Lung (tissue), 12 donors: ENCODE measurements around the gene ENOPH1. TPM values are rescaled to one million over a fixed set of nuclear protein-coding genes. Genes with fewer than 3 reads are reported as not detected.
"Not testable (repeated sequence)": the region's sequence is repeated elsewhere in the genome, so short reads cannot be mapped to it uniquely, and the experiment has no call there.

Experiments used
- ATAC-seq: fragments of 200-7000 bp; cut with Tn5 transposase; one replicate; pipeline ENCODE4 v1.9.1; 2020; ENCODE audit warnings: moderate number of reproducible peaks; ENCODE audit not compliant: insufficient read depth, low FRiP score
- DNase-seq, 3 donors: peaks; one replicate each; pipeline ENCODE4 v3.0.0-alpha.2; 2013 to 2017
- H3K27ac ChIP-seq, 2 donors: one replicate each; pipeline ENCODE4 v1.5.1; 2013; ENCODE audit warnings: mild to moderate bottlenecking in 2 of 2, moderate library complexity in 2 of 2, control low read depth in 1 of 2, inconsistent platforms in 1 of 2, low read depth in 1 of 2, low read length in 1 of 2
- H3K27me3 ChIP-seq, 3 donors: one replicate each; pipeline ENCODE4 v1.5.1; 2013; ENCODE audit warnings: low read length in 2 of 3; ENCODE audit not compliant: control insufficient read depth in 3 of 3, insufficient read depth in 3 of 3
- H3K36me3 ChIP-seq, 4 donors: one replicate each; pipeline ENCODE4 v1.5.1; 2013; ENCODE audit warnings: low read length in 4 of 4, mild to moderate bottlenecking in 1 of 4, moderate library complexity in 1 of 4; ENCODE audit not compliant: control insufficient read depth in 4 of 4, insufficient read depth in 4 of 4
- H3K4me1 ChIP-seq, 5 donors: one replicate each; pipeline ENCODE4 v1.5.1; 2013; ENCODE audit warnings: low read length in 5 of 5, mild to moderate bottlenecking in 2 of 5, moderate library complexity in 1 of 5; ENCODE audit not compliant: control insufficient read depth in 5 of 5, insufficient read depth in 5 of 5
- H3K4me3 ChIP-seq: one replicate; pipeline ENCODE4 v1.5.1; 2013; ENCODE audit warnings: mild to moderate bottlenecking, control low read depth, moderate library complexity
- H3K9ac ChIP-seq, 2 donors: one replicate each; pipeline ENCODE4 v1.5.1; 2013; ENCODE audit warnings: low read length in 2 of 2, control low read depth in 1 of 2; ENCODE audit not compliant: insufficient read depth in 1 of 2
- H3K9me3 ChIP-seq, 4 donors: one replicate each; pipeline ENCODE4 v1.5.1; 2013; ENCODE audit warnings: low read length in 3 of 4, mild to moderate bottlenecking in 1 of 4, moderate library complexity in 1 of 4; ENCODE audit not compliant: control insufficient read depth in 4 of 4, insufficient read depth in 3 of 4
- WGBS, 2 donors: extraction: QIAGEN DNeasy Blood & Tissue Kit; methylation state at CpG; one replicate each; pipeline ENCODE4 v1.1.7; 2013; 5-methylcytosine and 5-hydroxymethylcytosine counted together
- polyA plus RNA-seq, 2 donors: library from polyadenylated mRNA; stranded (reverse); fragments of 200-250 nt; gene quantifications; one replicate each; pipeline ENCODE4 v1.2.1, GENCODE V29; 2013
- total RNA-seq, 2 donors: library from RNA; depleted of rRNA in 1 of 2; stranded (reverse); fragments of >200 nt in 1 of 2; gene quantifications; one replicate each; pipeline ENCODE4 v1.2.1, GENCODE V29; 2014 to 2021
- TF ChIP-seq, protein P1 (sequence below): IDR thresholded peaks from 2 replicates; pipeline ENCODE4 v1.5.1; 2012; ENCODE audit warnings: mild to moderate bottlenecking; ENCODE audit errors: control extremely low read depth, extremely low read depth
- donor health status: control.
- donor health status: control.
- donor health status: Bipolar disorder and iron deficiency.
- donor health status: healthy.
- donor health status: DM: yes; HTN: yes; CAD: no.

Gene ENOPH1
- total and polyA plus RNA-seq, 4 donors = 28.5 to 45.3 (median 34.0) TPM

DNA sequence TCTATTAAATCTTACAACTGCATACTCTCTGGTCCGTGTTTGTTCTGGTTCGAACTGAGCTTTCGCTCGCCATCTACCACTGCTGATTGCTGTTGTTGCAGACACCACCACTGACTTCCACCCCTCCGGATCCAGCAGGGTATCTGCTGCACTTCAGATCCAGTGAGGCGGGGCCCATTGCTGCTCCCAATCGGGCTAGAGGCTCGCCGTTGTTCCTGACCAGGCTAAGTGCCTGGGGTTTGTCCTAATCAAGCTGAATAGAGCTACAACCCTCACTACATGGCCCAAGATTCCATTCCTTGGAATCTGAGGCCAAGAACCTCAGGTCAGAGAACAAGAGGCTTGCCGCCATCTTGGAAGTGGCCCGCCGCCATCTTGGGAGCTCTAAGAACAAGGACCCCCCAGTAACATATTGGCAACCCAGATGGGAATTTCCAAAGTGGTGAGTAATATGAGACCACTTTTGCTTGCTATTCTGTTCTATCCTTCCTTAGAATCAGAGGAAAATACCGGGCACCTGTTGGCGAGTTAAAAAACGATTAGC lies 43.3 kb downstream of the ENOPH1 start:
- TF ChIP-seq, protein P1, sequence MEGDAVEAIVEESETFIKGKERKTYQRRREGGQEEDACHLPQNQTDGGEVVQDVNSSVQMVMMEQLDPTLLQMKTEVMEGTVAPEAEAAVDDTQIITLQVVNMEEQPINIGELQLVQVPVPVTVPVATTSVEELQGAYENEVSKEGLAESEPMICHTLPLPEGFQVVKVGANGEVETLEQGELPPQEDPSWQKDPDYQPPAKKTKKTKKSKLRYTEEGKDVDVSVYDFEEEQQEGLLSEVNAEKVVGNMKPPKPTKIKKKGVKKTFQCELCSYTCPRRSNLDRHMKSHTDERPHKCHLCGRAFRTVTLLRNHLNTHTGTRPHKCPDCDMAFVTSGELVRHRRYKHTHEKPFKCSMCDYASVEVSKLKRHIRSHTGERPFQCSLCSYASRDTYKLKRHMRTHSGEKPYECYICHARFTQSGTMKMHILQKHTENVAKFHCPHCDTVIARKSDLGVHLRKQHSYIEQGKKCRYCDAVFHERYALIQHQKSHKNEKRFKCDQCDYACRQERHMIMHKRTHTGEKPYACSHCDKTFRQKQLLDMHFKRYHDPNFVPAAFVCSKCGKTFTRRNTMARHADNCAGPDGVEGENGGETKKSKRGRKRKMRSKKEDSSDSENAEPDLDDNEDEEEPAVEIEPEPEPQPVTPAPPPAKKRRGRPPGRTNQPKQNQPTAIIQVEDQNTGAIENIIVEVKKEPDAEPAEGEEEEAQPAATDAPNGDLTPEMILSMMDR = no peak
- no peak for ATAC-seq

GRCh38 chr4:82475931-82476330 lies 45.5 kb downstream of the ENOPH1 start:
- 91% methylated on average over 7 of the region's 7 CpGs for WGBS, 2 donors
- H3K9me3 ChIP-seq, H3K4me1 ChIP-seq, H3K27me3 ChIP-seq, H3K36me3 ChIP-seq, H3K9ac ChIP-seq, H3K4me3 ChIP-seq, H3K27ac ChIP-seq, ATAC-seq, DNase-seq: not testable (repeated sequence)

More for the DNA sequence above, 43.3 kb downstream of the ENOPH1 start:
- no peaks in the 10 kb centered on the region for H3K27me3 ChIP-seq
- H3K36me3 ChIP-seq = no peaks in the 10 kb centered on the region
- H3K4me1 ChIP-seq = peaks cover 0 to 5% (median 0%) of the 10 kb centered on the region in 5 donors
- no peak for DNase-seq
- no peak overlapping the region for H3K27ac ChIP-seq
- no peak overlapping the region for H3K9ac ChIP-seq
- H3K9me3 ChIP-seq = no peaks in the 10 kb centered on the region
- H3K4me3 ChIP-seq = no peak overlapping the region
- WGBS, 2 donors = 97% methylated on average over 15 of the region's 15 CpGs

DNA sequence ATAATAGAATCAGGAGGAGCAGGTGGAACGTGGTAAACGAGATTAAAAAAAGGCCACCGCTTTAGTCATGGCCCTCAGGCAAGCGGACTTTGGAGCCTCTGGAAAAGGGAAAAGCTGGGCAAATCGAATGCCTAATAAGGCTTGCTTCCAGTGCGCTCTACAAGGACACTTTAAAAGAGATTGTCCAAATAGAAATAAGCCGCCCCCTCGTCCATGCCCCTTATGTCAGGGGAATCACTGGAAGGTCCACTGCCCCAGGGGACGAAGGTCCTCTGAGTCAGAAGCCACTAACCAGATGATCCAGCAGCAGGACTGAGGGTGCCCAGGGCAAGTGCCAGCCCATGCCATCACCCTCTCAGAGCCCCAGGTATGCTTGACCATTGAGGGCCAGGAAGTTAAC lies 47.1 kb downstream of the ENOPH1 start:
- 88 to 92% methylated on average over 9 of the region's 9 CpGs for WGBS, 2 donors
- not testable (repeated sequence) for ATAC-seq, H3K27me3 ChIP-seq

DNA sequence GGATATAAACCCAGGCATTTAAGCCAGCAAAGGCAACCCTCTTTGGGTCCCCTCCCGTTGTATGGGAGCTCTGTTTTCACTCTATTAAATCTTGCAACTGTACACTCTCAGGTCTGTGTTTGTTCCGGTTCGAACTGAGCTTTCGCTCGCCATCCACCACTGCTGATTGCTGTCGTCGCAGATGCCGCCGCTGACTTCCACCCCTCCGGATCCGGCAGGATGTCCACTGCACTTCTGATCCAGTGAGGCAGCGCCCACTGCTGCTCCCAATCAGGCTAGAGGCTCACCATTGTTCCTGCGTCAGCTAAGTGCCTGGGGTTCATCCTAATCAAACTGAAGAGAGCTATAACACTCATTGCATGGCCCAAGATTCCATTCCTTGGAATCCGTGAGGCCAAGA lies 49.2 kb downstream of the ENOPH1 start:
- no peak for DNase-seq
- WGBS, 2 donors = 96 to 97% methylated on average over 14 of the region's 14 CpGs
- Histone ChIP-seq H3K4me1 (peaks cover 0 to 2% (median 0%) of the 10 kb centered on the region in 5 donors), H3K27ac (no peak overlapping the region), H3K9ac (no peak overlapping the region), H3K4me3 (no peak overlapping the region), H3K9me3 (no peaks in the 10 kb centered on the region), H3K27me3 (no peaks in the 10 kb centered on the region), H3K36me3 (no peaks in the 10 kb centered on the region)
- TF ChIP-seq, protein P1 = no peak
- no peak for ATAC-seq

More for the DNA sequence above, 47.1 kb downstream of the ENOPH1 start:
- H3K4me3 ChIP-seq, H3K4me1 ChIP-seq, H3K36me3 ChIP-seq, H3K27ac ChIP-seq, H3K9me3 ChIP-seq, DNase-seq, H3K9ac ChIP-seq: not testable (repeated sequence)
